ENCODE results near the gene PPP3R1.

PPP3R1 gene

GRCh38 chr2:68252400-68253218 is at the start of gene PPP3R1:
Gene PPP3R1, minus strand, starts transcription at chr2:68252532. Its CDS starts 405 bp downstream, at chr2:68252127.
- peak; percentile 94 for DNase-seq

- no peak for DNase-seq
Observed at GRCh38 chr2:68295516-68295915, 43.2 kb upstream of the PPP3R1 start.

DNA sequence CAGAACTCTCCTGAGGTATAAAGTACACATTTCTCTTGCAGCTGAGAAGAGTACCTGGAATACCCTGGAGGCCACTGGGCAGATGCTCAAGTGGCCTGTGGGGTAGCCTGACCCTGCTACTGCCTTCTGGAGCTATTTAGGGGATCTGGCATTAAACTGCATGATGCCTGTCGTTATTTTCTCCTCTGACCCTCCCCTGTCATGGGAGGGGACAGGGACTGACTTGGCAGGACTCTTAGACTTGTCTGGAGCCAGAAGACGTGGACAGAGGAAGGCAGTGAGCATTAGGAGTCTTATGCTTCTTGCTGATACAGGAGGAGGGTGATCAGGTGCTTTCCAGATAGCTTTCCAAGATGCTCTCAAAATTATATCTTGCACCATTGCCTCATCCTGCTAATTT is 42.6 kb upstream of the PPP3R1 start:
- DNase-seq, result no peak

DNA sequence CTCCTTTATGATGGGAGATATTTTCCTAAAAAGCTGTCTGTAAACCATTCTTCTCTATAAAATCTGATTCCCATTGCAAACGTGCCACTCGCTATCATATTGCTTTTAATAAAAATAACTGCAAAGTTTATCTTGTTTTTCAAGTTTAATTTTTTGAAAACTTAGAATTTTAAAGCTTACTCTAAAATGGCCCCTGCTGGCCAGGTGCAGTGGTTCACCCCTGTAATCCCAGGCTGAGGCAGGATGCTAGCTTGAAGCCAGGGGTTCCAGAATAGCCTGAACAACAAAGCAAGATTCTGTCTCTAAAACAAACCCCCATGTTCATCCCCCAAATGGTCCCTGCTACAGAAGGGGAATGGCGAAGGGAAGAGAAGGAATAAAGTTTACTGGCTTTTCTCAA is 41.9 kb upstream of the PPP3R1 start:
- no peak for DNase-seq

DNA sequence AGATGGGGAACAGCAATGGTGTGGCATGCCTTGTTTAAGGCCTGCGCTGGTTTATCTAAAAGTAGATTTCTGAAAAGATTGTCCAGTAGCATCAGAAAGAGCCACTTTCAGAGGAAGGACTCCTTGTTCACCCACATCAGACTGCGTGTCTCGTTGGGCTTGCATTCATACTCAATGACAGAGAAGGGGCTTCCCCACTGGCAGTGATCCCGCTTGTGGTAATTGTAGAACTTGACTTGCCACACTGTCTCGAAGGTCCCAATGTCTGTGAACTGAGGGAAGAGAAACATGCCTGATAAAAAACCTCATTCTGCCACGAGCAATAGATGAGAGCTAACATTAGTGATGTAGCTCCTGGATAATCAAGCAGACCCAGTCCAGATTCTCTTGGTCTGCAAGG is 41.4 kb upstream of the PPP3R1 start:
- no peak for DNase-seq

DNA sequence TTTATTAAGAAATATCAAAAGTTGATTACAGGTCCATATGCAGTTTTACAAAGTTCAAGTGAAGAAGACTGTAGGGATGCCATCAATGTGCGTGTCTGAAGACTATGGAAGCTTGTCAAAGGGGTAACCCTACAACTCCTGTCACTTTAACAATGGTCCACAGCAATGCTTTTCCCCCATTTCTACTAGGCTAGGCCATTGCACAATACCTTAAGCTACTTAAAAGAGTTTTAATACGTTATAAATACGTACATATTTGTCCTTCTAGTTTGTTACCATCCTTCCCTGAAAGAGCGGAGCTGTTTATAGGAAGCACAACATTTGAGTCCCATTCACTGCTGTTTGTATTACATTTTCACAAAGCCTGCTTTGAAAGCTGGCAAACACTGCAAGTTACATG is 40.7 kb upstream of the PPP3R1 start:
- no peak for DNase-seq

DNA sequence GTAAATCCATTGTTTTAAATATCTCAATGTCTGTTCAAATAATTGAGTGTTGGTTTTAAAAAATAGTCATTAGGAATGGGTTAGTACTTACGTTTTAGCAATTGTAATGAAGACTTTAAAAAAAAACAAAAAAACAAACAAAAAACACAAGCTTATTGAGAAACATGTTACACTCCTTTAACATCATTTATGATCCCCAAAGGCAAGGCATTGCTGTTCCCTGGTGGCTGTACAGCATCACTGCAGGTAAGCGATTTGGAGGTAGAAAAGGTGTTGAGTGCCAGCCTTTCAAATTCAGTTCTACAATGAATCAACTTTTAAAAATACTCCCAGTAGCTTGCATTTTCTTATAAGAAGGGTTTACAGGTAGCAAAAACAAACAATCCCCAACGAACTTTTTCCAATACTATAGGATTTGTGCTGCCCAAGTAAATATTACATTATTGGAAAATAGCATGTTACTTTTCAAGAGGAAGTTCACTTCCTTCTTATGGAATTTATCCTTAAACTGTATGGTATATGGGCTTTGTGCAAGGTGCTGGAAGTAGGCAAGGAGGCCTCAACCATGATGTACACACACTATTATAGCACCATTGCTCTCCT is 39.9 kb upstream of the PPP3R1 start:
- no peak for DNase-seq

GRCh38 chr2:68291314-68291713 is 39.0 kb upstream of the PPP3R1 start:
- no peak for DNase-seq

GRCh38 chr2:68290901-68291300 is 38.6 kb upstream of the PPP3R1 start:
- no peak for DNase-seq

GRCh38 chr2:68287580-68288441 is 35.5 kb upstream of the PPP3R1 start:
- no peak for DNase-seq

GRCh38 chr2:68284896-68285295 is 32.6 kb upstream of the PPP3R1 start:
- DNase-seq, result peak; percentile 66

DNA sequence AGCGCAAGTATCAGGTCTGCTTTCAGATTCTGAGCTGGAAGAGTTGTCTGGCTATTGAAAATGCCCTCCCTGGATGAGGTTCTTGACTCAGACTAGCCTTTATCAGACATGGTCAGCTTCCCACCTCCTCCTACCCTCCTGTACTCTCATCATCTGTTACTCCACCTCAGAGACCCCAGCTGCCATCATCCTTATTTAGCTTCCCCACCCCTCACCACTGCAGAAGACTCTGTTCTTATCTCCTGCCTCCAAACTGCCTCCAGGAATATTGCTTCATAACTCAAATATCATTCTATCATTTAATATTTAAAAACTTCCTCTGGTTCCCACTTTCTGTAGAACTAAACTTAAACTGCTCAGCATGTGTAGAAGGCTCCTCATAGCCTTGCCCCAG is 31.1 kb upstream of the PPP3R1 start:
- DNase-seq, result no peak

- DNase-seq, result no peak
Observed at GRCh38 chr2:68282811-68283418, 30.6 kb upstream of the PPP3R1 start.

DNA sequence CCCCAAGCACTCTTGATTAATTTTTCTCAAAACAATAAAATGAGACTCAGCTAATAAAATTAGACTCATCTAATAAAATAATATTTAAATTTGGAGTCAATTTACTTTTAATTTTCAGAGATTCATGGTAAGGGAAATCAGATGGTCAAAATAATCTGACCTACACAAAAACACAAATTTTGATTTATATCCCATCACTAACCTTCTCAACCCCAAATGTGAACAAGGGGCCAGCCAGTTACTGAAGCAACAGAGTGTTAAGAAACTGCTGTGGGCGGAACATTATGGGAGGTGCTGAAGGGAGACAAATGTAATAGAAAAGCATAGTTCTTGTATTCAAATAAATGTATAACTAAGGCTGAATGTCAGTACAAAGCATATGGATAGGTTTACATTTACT is 28.5 kb upstream of the PPP3R1 start:
- DNase-seq, result no peak

DNA sequence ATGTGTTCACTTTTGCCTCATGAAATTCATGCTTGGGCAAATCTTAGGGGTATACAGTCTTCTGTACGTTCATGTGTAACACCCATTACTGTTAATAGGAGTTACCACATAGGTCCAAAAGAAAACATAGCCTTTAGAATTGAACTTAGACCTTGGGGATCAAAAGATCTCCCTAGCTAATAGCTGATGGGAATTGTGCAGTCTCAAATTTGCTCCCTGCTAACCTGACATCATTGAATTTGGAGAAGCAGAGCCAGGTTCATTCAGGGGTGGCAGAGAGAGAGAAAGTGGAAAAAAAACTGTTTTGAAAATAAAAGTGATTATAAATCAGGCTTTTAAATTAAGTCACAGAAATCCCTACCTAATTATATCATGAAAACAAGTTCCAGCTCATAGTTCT is 28.0 kb upstream of the PPP3R1 start:
- DNase-seq, result no peak

- no peak for DNase-seq
Observed at GRCh38 chr2:68279691-68280090, 27.4 kb upstream of the PPP3R1 start.

- no peak for DNase-seq
Observed at GRCh38 chr2:68278169-68278568, 25.8 kb upstream of the PPP3R1 start.

DNA sequence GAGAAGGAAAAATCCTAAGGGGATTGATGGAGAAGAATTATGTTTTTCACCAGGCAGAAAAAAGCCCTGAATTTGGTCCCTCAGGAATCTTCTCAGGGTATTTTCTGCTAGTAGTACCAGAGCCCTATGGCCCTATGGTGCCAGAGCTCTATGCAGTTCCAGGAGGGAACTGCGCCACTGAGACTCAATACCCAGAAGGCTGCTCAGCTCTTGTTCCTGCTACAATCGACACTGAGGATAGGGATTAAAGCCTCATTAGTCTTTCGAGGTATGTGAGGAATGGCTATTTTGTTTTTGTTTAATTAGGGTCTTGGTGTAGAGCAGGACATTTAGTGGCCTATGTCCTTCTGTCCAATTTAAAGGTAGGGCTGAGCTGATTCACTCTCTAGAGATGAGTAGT is 21.7 kb upstream of the PPP3R1 start:
- DNase-seq, result no peak

DNA sequence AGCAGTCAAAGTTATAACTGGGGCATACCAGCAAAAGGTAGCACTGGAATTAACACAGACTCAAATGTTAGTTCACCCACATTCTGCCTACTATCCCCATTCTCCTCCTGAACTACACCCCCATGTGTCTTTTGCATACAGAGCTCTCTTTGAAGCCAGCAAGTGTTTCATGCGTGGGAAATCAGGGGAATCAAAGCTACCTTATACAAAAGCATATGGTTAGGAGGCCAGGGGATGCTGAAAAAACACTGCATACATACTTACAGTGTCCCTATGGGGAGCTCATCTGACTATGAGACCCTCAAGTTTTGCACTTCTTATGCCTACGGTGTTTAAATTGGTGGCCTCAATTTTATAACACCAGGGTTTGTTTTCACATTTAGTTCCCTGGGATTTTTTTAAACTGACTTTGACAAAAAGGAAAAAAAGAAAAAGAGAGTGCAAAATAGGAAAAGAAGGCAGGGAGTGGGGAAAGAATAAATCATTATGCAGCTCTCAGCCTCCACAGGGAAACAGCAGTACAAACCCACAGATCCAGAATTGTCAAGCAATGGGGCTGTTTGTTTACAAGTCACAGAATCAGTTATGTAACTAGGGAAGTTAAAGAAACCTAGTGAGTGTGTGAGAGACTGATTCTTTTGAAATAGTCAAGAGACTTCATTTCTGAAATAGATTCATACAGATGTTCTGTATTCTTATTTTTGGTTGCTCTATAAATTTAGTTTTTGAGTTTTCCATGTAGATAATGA is 20.1 kb upstream of the PPP3R1 start:
- DNase-seq, result no peak

DNA sequence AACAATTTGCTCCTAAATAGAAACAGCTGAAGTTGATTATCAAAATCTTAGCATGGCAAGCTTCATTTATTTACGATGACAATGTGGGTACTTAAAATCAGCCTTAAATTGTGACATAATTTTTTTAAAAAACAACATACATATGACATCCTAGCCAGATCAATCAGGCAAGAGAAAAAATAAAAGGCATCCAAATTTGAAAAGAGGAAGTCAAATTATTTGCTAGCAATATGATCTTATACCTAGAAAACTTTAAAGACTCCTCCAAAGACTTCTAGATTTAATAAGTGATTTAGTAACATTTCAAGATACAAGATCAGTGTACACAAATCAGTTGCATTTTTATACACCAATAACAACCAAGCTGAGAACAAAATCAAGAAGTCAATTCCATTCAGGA is 14.3 kb upstream of the PPP3R1 start:
- DNase-seq, result no peak

- no peak for DNase-seq
Observed at GRCh38 chr2:68263632-68264031, 11.3 kb upstream of the PPP3R1 start.

DNA sequence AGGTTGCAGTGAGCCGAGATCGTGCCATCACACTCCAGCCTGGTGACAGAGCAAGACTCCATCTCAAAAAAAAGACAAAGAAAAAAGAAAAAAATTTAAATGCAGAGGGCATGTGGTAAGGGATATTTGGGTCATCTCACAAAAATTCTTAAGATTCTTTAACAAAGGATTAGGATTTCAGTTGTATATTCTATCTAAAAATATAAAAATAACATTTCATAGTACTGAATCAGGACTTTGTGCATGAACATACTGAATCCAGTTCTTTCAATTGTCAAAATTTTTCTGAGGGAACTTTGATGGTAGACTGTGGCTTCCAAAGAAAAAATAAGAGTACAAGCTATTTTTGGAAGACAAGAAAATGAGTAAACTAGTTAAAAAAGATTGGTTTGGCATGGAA is 6.5 kb upstream of the PPP3R1 start:
- no peak for DNase-seq

DNA sequence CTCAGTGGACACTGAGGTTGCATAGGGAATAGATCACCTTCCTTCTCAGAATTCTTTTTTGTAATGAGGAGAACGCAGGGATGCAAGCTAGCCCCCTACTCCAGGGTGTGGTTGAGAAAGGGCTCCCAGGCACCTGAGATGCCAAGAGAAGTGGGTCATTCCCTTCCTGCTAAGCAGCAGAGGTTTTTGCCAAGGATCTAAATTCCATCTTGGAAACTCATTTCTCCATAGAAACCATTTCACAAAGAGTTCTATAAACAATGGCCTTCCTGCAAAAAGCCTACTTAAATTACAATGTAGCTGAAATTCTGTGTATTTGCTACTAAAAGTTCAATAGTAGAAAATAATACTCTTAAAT is 3.7 kb upstream of the PPP3R1 start:
- DNase-seq, result peak; percentile 80

Measured in NCI-H226 (cell line).